C4-2B (cell line): Measurements from ENCODE around the gene CENPE.

ENCODE experiments used
- ZFX ChIP-seq: fragments of 450-650 bp; IDR thresholded peaks from 2 replicates; pipeline ENCODE4 v1.6.1; 2017
- TF ChIP-seq, protein P1 (sequence below): fragments of 450-650 bp; conservative IDR thresholded peaks from 2 replicates; pipeline ENCODE4 v1.5.1; 2017; ENCODE audit warnings: mild to moderate bottlenecking

GRCh38 chr4:103204111-103204510 lies 6.0 kb upstream of the CENPE start:
- TF ChIP-seq, protein P1, sequence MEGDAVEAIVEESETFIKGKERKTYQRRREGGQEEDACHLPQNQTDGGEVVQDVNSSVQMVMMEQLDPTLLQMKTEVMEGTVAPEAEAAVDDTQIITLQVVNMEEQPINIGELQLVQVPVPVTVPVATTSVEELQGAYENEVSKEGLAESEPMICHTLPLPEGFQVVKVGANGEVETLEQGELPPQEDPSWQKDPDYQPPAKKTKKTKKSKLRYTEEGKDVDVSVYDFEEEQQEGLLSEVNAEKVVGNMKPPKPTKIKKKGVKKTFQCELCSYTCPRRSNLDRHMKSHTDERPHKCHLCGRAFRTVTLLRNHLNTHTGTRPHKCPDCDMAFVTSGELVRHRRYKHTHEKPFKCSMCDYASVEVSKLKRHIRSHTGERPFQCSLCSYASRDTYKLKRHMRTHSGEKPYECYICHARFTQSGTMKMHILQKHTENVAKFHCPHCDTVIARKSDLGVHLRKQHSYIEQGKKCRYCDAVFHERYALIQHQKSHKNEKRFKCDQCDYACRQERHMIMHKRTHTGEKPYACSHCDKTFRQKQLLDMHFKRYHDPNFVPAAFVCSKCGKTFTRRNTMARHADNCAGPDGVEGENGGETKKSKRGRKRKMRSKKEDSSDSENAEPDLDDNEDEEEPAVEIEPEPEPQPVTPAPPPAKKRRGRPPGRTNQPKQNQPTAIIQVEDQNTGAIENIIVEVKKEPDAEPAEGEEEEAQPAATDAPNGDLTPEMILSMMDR = peak; percentile 60
- TF ChIP-seq ZFX = no peak
